Measurements from ENCODE around the gene ORM1.
"Not testable (repeated sequence)": the region's sequence is repeated elsewhere in the genome, so short reads cannot be mapped to it uniquely, and the experiment has no call there.

DNA sequence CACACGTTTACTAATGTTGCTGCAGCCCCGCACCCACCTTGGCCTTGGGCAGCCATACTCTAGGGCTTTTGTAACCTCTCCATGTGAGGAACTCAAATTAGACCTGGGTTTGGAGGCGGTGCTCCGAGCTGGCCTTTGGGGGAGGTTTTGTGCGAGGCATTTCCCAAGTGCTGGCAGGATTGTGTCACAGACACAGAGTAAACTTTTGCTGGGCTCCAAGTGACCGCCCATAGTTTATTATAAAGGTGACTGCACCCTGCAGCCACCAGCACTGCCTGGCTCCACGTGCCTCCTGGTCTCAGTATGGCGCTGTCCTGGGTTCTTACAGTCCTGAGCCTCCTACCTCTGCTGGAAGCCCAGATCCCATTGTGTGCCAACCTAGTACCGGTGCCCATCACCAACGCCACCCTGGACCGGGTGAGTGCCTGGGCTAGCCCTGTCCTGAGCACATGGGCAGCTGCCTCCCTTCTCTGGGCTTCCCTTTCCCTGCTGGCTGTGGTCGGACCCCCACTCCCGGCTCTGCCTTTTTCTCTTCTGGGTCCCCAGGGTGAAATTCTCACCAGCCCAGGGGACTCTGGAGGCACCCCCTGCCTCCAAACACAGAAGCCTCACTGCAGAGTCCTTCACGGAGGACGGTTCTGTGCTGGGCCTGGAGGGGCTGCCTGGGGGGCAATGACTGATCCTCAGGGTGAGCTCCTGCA, at the start of gene ORM1:
- TF ChIP-seq, protein P1, sequence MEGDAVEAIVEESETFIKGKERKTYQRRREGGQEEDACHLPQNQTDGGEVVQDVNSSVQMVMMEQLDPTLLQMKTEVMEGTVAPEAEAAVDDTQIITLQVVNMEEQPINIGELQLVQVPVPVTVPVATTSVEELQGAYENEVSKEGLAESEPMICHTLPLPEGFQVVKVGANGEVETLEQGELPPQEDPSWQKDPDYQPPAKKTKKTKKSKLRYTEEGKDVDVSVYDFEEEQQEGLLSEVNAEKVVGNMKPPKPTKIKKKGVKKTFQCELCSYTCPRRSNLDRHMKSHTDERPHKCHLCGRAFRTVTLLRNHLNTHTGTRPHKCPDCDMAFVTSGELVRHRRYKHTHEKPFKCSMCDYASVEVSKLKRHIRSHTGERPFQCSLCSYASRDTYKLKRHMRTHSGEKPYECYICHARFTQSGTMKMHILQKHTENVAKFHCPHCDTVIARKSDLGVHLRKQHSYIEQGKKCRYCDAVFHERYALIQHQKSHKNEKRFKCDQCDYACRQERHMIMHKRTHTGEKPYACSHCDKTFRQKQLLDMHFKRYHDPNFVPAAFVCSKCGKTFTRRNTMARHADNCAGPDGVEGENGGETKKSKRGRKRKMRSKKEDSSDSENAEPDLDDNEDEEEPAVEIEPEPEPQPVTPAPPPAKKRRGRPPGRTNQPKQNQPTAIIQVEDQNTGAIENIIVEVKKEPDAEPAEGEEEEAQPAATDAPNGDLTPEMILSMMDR (conservative IDR thresholded peaks at IDR 0.05; ENCODE audit: low read length) = not testable (repeated sequence)
- TF ChIP-seq EZH2phosphoT487 (IDR thresholded peaks at IDR 0.05; ENCODE audit: borderline replicate concordance) = not testable (repeated sequence)
